ENCODE data around the gene EGFL7.

Gene EGFL7

DNA sequence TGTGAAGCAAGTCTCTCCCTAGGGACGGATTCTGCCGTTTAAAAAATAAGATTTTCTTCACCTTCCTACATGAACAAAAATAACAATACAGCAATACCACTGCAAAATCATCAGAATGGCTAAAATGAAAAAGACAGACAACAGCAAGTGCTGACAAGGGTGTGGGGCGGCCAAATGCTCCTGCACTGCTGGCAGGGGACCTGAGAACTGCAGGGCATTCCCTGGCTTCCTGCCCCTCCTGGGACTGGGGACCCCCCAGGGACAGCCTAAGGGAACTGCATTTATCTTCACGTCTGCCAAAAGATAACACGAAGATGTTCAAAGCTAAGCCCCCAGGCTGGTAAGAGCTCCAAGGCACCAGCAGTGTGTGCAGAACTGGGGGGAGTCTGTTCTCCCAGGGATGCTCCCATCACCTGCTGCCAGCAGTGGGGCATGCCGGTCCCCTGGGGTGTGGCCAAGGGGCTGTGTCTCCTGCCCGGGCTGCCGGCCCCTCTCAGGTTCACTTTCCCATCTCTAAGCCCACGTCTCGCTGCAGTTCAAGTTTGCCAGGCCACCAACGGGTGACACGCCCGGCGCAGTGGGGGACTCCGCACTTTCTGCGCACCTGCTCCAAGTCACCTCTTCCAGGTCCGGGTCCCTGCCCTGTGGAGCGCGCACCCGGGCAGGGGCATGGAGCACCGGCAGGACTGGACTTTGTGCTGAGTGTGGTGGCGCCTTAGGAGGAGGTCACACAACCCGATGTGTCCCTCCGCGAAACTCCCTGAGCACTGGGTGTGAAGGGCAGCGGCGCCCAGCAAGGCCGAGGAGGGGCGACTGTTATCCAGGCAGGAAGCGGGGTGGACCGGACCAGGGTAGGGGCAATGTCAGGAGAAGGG, 4.5 kb upstream of the EGFL7 start:
- no peaks in the 10 kb centered on the region for H3K36me3 Mint-ChIP-seq
- peaks cover 25 to 67% of the 10 kb centered on the region in 2 donors for H3K4me1 Mint-ChIP-seq
- ATAC-seq (replicated peaks) (peak in 1 of 2 donors; percentile 13), DNase-seq (no peak)
- H3K27me3 Mint-ChIP-seq: peaks cover 66 to 89% of the 10 kb centered on the region in 2 donors
- no peak overlapping the region for H3K4me3 Mint-ChIP-seq
- no peaks in the 10 kb centered on the region for H3K9me3 Mint-ChIP-seq
- peak overlapping the region; percentile 70 for H3K27ac Mint-ChIP-seq

DNA sequence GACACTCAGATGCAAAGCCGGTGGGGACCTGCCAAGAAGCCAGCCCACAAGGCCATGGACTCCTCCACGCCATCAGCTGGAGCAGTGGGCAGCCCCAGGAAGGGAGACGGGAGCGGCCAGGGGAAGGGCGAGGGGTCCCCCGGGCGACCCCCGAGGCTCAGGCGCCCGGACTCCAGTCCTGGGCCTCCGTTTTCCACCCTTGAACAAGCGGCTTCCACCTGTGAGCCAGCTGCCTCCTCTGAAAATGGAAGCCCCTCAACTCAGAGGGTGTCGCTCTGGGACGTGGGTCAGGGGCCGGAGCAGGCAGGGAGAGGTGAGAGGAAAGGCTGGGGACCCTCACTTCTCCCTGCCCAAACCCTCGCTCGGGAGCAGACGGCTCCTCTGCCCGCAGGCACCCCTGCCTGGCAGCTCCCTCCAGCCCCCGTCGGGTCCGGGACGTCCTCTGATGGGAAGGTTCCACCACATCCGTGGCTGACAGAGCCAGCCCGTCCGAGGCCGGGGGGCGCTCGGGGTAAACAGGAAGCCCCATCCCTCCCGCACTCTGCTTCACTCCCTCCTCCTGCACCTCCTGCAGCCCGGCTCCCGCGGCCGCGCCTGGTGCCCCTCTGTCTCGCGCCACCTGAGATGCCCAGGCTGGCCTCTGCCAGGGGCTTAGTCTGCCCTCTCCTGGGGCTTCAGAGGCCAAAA, 3.7 kb upstream of the EGFL7 start:
- Mint-ChIP-seq H3K27ac (no peak overlapping the region), H3K9me3 (no peaks in the 10 kb centered on the region), H3K36me3 (no peaks in the 10 kb centered on the region), H3K4me1 (peaks cover 25 to 67% of the 10 kb centered on the region in 2 donors), H3K27me3 (peaks cover 68 to 91% of the 10 kb centered on the region in 2 donors), H3K4me3 (no peak overlapping the region)
- no peak for DNase-seq
- no peak for ATAC-seq (replicated peaks)

DNA sequence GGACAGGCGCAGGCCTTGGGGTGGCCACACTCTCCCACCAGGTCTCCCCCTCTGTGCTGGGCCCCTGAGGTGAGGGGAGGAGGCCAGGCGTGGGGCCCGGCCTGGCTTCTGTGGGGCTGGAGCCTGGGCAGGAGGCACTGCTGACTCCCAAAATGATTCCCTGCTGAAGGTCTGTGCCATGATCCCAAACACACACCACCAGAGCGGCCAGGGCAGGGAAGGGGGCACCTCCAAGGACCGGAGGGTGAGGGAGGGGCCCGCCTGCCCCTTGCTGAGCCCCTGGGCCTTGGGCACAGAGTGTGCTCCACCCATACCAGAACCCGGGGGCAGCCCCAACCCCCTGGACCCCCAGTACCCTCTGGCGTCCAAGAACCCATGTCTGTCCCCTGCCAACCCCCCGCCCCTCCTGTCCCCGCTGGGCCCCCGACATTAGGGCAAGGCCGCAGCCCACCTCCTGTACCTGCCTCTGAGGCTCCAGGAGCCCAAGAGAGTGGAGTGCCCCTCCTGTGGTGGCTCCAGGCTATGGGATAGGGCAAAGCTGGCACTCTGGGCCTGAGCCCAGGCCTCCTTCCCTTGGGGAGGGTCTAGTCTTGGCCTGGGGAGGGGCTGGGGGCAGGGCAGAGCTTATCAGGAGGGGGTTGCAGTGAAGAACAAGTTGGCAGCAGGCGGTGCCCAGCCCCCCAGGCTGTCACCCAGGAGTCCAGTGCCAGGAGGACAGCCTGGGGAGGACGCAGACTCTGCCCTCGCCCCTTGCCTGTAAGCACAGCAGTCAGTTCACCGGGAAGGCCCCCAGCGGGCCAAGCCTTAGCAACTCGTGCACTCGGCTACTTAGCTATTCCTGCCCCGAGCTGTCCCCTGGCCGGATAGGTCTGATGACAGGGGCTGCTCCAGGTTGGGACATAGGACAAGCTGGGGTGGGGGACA, 2.6 kb upstream of the EGFL7 start:
- H3K4me3 Mint-ChIP-seq: no peak overlapping the region
- no peaks in the 10 kb centered on the region for H3K9me3 Mint-ChIP-seq
- H3K4me1 Mint-ChIP-seq: peaks cover 28 to 67% of the 10 kb centered on the region in 2 donors
- H3K27me3 Mint-ChIP-seq: peaks cover 69 to 93% of the 10 kb centered on the region in 2 donors
- ATAC-seq (replicated peaks) (no peak), DNase-seq (no peak)
- no peak overlapping the region for H3K27ac Mint-ChIP-seq
- no peaks in the 10 kb centered on the region for H3K36me3 Mint-ChIP-seq

DNA sequence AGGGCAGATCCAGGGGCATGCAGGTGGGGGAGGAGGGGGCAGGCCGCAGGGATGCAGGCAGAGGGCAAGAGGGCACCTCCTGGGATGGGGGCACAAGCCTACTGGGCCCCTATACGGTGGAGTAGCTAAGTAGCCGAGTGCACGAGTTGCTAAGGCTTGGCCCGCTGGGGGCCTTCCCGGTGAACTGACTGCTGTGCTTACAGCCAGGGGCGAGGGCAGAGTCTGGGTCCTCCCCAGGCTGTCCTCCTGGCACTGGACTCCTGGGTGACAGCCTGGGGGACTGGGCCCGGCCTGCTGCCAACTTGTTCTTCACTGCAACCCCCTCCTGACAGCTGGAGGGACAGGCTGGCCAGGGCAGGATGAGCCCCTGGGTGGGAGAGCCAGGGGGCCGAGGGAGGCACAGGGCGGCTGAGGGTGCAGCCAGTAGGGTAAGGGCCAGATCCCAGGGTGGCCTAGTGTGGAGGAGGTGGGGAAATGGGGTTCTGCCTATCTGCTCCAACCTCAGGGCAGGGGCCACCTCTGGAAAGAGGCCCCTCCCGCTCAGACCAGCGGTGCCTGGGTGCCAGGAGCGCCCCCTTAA, 1.7 kb upstream of the EGFL7 start:
- Mint-ChIP-seq H3K27ac (no peak overlapping the region), H3K36me3 (no peaks in the 10 kb centered on the region), H3K9me3 (no peaks in the 10 kb centered on the region), H3K4me3 (no peak overlapping the region), H3K27me3 (peaks cover 66 to 87% of the 10 kb centered on the region in 2 donors), H3K4me1 (peaks cover 24 to 60% of the 10 kb centered on the region in 2 donors)
- ATAC-seq (replicated peaks) (no peak), DNase-seq (no peak)

DNA sequence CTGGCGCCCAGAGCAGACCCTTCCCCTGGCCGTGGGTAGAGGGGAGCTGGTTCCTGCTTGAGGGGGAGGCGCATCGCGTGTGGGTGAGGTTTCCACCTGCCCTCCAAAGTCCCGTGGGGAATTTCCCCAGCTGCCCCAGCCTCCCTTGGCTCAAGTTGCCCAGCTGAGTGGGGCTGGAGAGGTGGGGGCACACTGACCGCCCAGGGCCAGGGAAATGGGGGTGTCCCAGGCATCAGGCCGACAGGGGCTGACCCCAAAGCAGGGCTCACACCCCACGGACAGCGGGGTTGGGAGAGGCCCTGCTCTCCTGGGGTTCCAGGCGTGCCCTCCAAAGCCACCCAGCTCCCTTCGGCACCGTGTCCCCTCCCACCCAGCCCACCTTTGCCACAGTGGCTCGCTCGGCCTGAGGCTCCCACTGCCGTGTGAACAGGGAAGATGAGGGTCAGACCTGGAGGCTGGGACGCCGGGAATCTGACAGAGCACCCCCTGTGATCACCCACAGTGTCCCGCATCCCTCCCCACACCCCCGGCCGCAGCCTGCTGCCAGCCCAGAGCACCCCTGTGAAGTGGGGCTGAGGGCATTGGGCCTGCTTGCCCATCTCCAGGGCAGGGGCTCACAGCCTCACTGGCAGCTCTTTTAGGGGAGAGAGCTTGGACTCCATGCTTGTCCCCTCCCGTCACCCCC, 933 bp upstream of the EGFL7 start:
- Mint-ChIP-seq H3K9me3 (no peaks in the 10 kb centered on the region), H3K4me1 (peaks cover 20 to 58% of the 10 kb centered on the region in 2 donors), H3K36me3 (no peaks in the 10 kb centered on the region), H3K27me3 (peaks cover 64 to 85% of the 10 kb centered on the region in 2 donors), H3K27ac (no peak overlapping the region), H3K4me3 (no peak overlapping the region)
- no peak for DNase-seq
- no peak for ATAC-seq (replicated peaks)

DNA sequence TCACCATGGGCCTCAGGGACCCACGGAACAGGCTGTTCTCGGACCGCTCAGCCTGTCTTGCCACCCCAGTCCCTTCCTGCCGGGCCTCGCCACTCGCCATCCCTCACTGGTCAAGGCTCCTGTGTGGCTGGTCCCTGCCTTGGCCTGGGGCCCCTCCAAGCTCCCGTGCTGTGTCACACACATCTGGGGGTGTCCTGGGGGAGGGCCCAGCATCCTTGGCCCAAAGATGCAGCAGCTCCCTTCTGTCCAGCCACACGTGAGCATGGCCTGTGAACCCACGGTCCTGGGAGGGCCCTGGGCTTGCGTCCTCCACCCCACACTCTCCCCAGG, 425 bp upstream of the EGFL7 start:
- H3K4me1 Mint-ChIP-seq: peaks cover 18 to 55% of the 10 kb centered on the region in 2 donors
- ATAC-seq (replicated peaks) (no peak), DNase-seq (no peak)
- no peak overlapping the region for H3K4me3 Mint-ChIP-seq
- peaks cover 61 to 82% of the 10 kb centered on the region in 2 donors for H3K27me3 Mint-ChIP-seq
- H3K36me3 Mint-ChIP-seq: no peaks in the 10 kb centered on the region
- H3K27ac Mint-ChIP-seq: no peak overlapping the region
- H3K9me3 Mint-ChIP-seq: no peaks in the 10 kb centered on the region

DNA sequence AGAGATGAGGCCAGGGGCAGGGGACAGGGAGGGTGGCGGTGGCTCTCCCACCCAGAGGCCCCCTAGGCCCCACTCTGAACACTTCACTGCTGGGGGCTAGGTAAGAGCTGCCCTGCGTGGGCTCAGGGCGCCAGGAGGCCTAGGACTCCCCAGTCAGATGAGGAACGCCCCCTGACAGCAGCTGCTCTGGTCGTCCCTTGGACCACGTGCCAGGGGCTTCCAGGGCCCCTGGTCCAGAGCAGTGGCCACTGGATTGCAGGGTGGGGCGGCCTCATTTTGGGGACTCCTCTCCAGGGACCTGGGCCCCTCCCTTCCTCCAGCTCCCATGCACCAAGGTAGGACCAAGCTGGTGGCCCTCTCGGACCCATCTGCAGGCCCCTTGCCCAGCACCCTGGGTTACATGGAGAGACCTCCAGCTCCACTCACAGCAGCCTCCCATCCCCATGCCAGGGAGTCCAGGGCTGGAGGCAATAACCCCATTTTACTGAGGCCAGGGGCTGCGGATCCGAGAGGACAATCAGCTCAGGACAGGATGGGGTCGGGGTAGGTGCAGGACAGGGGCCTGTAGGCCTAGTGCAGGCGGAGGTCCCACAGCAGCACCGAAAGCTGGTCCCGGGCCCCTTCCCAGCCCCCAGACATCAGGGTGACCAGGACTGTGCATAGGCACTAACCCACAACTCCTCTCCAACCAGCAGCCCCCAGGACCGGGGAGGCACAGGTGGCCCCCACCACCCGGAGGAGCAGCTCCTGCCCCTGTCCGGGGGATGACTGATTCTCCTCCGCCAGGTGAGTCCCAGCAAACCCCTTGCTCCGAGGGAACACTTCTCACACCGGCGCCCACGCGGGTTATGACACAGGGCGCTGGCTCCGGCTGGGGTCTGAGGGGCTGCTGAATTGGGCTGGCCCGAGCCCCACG, 1.5 kb downstream of the EGFL7 start:
- Mint-ChIP-seq H3K4me3 (peak overlapping the region in 1 of 2 donors; percentile 78), H3K9me3 (no peaks in the 10 kb centered on the region), H3K27me3 (peaks cover 56 to 70% of the 10 kb centered on the region in 2 donors), H3K27ac (no peak overlapping the region), H3K4me1 (peaks cover 11 to 41% of the 10 kb centered on the region in 2 donors), H3K36me3 (no peaks in the 10 kb centered on the region)
- ATAC-seq (replicated peaks) (no peak), DNase-seq (no peak)

DNA sequence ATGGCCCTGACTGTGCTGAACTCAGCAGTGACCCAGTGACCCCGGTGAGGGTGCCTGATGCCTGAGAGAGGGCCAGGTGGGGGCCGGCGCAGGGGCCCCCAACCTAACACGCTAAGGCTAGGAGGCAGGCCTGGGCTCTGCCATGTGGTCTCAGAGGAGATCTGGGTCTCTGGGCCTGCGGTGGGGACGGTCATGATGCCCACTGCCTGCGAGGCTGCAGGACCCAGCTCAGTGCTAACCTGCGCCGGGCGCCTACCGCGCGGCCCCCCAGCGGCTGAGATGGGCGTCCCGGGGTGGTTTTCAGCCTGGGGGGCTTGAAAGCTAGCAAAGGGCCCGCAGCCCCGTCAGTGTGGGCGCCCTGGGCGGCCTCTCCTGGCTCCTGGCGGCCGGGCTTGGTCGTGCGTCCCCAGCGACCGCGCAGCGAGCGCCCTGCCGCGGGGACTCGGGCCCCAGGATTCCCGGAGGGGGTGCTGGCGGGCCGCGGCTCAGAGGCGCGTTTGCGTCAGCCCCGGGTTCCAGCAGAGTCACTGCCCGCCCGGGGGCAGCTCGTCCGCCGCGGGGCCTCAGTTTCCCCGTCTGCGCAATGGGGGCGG, 2.5 kb downstream of the EGFL7 start:
- Mint-ChIP-seq H3K9me3 (no peaks in the 10 kb centered on the region), H3K4me3 (peak overlapping the region; percentile 78), H3K36me3 (no peaks in the 10 kb centered on the region), H3K4me1 (peaks cover 11 to 31% of the 10 kb centered on the region in 2 donors), H3K27ac (no peak overlapping the region), H3K27me3 (peaks cover 54 to 60% of the 10 kb centered on the region in 2 donors)
- DNase-seq (no peak), ATAC-seq (replicated peaks) (peak; percentile 29 to 46)

DNA sequence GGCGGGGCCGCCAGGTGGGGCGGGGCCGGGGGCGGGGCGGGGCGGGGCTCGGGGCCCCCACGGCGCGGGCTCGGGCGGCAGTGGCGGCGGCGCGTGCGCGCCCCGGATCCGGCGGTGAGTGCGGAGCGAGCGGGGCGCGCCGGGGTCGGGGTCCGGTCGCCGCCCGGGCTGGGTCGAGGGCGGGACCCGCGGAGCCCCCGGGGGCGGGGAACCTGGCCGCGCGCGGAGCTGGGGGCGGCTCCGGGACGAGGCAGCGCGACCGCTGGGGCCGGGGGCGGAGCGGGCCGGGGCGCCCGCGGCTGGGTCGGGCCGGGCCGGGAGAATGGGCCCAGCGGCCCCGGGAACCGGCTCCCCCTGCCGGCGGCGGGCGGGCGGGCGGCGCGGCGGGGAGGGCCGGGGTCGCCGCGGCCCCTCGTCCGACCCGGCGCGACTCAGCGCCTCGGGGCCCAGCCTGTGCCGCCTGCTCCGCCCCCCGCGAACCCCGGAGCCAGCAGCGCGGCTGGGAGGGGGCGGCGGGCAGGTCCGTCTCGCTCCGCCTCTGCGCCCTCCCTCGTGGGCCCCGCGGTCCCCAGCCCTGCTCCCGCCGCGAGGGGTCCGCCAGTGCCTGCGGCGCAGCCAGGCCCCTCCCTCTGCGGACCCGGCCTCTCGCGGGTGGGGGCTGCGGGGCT, 3.1 kb downstream of the EGFL7 start:
- no peak overlapping the region for H3K4me3 Mint-ChIP-seq
- ATAC-seq (replicated peaks): peak; percentile 23 to 30
- no peak overlapping the region for H3K27ac Mint-ChIP-seq
- H3K9me3 Mint-ChIP-seq: no peaks in the 10 kb centered on the region
- peaks cover 12 to 26% of the 10 kb centered on the region in 2 donors for H3K4me1 Mint-ChIP-seq
- H3K27me3 Mint-ChIP-seq: peaks cover 49 to 54% of the 10 kb centered on the region in 2 donors
- DNase-seq: no peak
- H3K36me3 Mint-ChIP-seq: no peaks in the 10 kb centered on the region

DNA sequence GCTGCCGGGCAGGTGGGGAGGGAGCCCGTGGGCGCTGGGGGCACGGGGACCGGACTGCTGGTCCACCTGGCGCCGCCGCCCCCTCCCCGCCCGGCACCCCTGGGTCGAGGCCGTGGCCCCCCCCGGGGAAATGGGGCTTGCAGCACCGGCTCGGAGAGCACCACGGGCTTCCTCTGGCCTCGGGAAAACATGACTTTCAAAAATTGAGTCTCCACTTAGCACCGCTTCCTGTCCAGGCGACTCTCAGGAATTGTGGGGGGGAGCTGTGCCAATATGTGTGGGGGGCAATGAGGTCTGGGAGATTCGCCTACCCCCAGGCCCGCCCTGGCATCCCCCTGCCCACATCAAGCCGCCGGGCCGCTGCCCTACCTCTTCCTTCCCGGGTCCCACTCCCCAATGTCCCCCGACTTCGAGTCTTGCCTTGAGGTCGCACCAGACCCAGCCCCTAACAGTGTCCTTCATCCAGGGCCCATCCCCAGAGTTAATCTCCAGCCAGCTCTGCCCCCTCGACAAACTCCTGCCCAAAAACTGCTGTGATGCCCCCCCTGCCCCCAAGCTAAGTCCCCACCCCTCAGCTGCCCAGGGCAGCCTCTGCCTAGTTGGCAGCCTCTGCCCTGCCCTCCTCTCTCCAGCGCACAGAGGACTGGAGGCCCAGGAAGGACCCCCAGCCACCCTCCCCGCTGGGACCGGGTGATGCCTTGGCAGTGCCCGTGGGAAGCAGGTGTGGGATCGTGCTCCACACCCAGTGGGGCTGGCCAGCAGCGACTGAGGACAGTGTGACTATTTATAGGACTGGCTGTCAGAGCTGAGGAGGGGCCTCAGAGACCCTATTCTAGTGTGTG, 3.9 kb downstream of the EGFL7 start:
- H3K27me3 Mint-ChIP-seq: peaks cover 42 to 52% of the 10 kb centered on the region in 2 donors
- H3K4me3 Mint-ChIP-seq: peak overlapping the region; percentile 64 to 67
- no peak overlapping the region for H3K27ac Mint-ChIP-seq

DNA sequence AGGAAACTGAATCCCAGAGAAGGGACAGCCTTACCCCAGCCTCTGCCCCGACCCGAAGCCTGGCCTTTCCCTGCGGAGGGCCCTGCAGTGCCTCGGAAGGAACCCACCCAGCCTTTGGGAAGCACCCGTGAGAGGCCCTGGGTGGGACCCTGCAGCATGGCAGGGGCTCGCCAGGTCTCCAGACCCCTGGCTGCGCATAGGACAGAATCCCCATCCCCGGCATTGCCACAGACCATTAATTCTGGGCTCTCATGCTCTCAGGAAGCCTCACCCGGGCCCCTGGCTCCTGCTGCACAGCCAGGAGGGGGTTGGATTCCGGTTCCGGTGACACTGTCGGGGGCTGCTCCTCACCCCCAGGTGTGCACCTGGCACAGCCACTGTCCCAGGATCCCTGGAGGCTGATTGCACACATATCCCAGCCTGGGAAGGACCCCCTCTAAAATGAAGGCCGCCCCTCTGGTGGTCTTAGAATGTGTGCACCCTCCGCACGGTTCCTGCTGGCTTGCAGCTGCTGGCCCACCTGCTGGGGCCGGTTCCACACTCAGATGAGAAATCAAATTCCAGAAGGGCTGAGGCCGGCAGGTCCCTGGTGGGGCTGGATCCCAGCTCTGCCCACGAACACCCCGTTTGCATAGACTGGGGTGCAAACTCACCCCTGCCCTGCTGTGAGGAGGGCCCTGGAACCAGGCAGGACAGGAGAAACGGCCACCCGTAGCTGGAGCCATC, 4.7 kb downstream of the EGFL7 start:
- ATAC-seq (replicated peaks) (no peak), DNase-seq (no peak)
- Mint-ChIP-seq H3K4me3 (no peak overlapping the region), H3K9me3 (no peaks in the 10 kb centered on the region), H3K4me1 (peaks cover 12 to 25% of the 10 kb centered on the region in 2 donors), H3K36me3 (no peaks in the 10 kb centered on the region), H3K27me3 (peaks cover 38 to 49% of the 10 kb centered on the region in 2 donors), H3K27ac (no peak overlapping the region)

More for the DNA sequence above, 3.9 kb downstream of the EGFL7 start:
- ATAC-seq (replicated peaks): no peak
- Mint-ChIP-seq H3K36me3 (no peaks in the 10 kb centered on the region), H3K9me3 (no peaks in the 10 kb centered on the region), H3K4me1 (peaks cover 12 to 23% of the 10 kb centered on the region in 2 donors)
- no peak for DNase-seq
